Measurements from ENCODE around the gene KRT9.

KRT9 gene

DNA sequence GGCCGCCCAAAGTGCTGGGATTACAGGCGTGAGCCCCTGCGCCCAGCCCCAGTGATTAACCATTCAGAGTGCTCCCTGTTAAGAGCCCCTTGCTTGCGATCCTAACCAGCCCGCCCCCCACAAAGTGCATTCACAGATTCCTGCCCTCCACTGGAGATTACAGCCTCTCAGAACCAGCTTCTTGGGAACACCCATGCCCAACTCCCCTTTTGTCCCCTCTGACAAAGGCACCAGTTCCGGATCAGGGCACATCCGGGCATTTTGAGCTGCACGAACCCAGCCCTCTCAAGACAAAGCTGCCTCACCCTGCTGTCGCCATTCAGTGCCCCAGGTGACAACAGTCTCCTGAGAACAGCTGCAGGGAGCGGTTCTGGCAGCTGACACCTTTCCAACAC lies 42.9 kb downstream of the KRT9 start:
- DNase-seq: no peak

DNA sequence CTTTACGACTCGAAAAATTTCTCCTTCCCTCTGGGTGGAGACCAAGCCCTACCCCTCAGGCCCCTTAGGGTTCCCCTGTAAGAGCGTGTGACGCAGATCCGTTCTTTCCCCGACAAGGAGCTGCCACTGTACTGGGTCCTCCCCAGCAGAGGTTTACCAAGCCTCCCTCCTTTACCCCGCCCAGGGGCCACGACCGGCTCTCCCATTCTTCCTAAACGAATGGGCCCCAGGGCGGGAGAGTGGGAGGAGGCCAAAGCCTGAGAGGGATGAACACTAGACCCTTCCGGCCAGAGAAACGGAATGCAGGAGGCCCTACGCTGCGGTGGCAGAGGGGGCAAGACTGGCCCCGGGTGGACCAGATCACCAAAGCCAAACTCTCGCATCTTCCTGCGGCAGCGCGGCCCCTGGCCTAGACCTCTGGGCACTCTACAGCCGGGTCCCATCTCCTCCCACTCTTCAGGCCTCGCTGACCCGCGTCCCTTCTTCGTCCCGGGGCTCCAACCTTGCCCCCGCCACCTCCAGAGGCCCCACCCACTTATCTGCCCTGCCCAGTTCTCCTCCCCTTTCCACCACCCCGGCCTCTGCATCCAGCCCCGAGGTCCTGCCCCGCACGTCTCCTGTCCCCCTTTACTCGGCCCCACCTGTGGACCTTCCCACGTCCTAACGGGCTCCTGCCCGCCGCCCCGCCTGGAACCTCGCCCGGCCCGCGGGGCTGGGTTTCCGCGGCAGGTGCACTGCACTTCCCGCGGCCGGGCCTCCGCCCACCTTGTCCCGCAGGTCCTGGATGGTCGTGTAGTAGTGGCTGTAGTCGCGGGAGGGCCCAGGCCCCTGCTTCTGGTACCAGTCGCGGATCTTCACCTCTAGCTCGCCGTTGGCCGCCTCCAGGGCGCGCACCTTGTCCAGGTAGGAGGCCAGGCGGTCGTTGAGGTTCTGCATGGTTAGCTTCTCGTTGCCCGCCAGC lies 44.5 kb downstream of the KRT9 start:
- DNase-seq: peak; percentile 74

- DNase-seq: no peak
Measured at GRCh38 chr17:41524261-41524660, 47.6 kb downstream of the KRT9 start.

DNA sequence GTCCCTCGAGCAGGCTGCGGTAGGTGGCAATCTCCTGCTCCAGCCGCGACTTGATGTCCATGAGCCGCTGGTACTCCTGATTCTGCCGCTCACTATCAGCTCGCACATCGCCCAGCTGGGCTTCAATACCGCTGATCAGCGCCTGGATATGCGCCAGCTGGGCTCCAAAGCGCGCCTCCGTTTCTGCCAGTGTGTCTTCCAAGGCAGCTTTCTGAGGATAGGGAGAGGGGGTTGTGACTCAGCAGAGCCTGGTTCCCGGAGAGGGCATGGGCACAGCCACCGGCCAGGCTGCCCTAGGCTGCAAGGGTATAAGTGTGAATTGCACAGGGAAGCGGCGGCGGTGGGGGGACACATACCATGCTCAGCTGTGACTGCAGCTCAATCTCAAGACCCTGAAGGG lies 48.1 kb downstream of the KRT9 start:
- DNase-seq: no peak

GRCh38 chr17:41523225-41523593 lies 48.6 kb downstream of the KRT9 start:
- no peak for DNase-seq

GRCh38 chr17:41522301-41523224 lies 49.3 kb downstream of the KRT9 start:
- no peak for DNase-seq

DNA sequence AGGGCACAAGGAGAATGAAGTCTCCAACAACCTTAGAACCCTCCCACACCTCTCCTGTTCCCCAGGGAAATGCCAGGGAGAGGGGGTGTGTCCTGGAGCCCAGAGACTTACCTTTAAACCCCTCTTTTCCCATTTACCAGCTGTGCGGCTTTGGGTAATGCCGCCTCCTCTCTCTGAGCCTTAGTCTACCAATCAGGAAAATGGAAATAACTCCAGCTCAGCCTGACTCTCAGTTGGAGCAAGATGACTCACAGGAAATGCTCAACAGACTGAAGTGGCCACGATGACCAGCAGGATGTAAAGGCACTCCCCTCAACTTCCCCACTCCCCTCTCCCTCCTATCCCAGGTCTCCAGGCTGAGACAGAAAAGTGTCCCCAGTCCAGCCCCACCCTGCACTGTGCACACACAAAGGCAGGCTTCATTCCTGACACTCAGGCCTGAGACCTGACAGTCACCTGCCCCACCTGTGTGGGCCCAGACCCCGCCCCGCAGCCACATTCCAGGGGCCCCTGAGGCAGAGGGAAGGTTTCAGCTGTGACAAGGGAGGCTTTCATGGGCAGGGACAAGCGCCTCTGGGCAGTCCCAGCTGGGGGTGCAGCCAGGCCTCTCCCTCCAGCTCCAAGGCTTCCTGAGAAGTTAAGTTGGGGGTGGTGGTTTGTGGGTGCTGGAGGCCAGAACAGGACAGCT lies 50.1 kb downstream of the KRT9 start:
- DNase-seq: no peak

DNA sequence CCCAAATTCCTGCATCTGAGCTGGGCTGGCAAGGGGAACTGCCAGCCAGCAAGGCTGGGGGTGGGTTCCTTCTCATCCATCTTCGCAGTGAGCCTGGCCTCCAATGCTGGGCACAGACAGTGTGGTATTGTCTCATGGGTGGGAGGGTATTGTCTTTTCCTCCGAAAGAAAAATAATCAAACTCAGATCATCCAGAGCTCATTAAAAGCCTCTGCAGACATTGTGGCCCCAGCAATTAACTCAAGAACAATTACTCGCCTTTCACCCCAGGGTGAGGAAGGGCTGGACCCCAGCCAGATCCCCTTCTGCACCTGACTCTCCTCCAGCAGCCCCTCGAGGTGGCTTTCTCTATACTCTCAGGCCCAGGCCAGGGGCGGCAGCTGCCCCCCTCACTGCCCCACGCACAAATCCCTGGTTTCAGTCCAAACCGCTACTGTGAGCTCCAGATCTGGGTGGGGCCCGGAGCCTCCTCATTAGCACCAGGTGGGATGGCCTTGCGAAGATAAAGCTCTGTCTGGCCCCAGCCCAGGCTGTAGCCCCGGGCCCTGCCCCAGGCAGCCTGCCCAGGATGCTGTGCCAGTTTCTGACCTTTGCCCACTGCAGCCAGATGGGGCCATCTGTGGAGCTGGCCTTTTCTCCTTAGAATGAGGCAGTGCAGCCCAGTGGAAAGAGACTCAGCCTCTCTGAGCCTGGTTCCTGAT lies 50.9 kb downstream of the KRT9 start:
- no peak for DNase-seq

GRCh38 chr17:41519501-41520224 lies 52.2 kb downstream of the KRT9 start:
- no peak for DNase-seq

DNA sequence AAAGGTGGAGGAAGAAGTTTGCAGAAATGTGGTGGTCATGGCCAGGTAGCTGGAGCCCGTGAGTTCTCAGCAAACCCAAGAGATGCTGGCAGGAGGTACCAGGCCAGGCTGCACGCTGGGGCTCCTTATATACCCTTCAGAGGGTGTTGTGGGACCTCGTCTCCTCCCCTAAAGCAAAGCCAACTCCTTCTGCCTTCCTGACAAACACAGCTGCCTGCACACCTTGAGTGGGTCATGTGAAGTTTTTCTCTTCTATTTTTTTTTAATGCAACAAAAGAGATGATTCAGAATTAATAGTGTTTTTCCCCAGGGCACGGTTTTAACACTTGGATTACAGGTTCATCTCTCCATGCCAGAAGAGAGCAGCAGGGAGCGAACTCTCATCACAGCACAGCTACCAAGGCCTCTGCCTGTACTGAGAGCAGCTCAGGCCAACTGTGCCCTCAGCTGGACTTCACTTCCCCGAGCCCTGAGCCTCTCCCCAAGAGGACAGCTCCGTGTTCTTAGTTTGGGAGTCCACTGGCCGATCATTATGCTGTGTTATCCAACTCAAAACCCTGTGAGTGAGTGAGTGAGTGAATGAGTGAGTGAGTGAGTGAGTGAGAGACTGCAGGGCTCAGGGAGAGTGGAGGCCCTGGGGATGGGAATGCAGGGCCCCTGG lies 52.9 kb downstream of the KRT9 start, which contains the start of gene KRT15:
Gene KRT15 (minus strand): TSS at position 102 of the 661 bp plus-strand sequence. CDS start 63 bp downstream, at position 39.
- DNase-seq: no peak

- no peak for DNase-seq
Measured at GRCh38 chr17:41518031-41518430, 53.8 kb downstream of the KRT9 start.

GRCh38 chr17:41516830-41517283 lies 55.0 kb downstream of the KRT9 start:
- DNase-seq: no peak

GRCh38 chr17:41516147-41516829 lies 55.6 kb downstream of the KRT9 start:
- DNase-seq: no peak

Measured in right kidney (tissue), 1 donor.